Measurements from ENCODE around the gene VSTM2B.

DNA sequence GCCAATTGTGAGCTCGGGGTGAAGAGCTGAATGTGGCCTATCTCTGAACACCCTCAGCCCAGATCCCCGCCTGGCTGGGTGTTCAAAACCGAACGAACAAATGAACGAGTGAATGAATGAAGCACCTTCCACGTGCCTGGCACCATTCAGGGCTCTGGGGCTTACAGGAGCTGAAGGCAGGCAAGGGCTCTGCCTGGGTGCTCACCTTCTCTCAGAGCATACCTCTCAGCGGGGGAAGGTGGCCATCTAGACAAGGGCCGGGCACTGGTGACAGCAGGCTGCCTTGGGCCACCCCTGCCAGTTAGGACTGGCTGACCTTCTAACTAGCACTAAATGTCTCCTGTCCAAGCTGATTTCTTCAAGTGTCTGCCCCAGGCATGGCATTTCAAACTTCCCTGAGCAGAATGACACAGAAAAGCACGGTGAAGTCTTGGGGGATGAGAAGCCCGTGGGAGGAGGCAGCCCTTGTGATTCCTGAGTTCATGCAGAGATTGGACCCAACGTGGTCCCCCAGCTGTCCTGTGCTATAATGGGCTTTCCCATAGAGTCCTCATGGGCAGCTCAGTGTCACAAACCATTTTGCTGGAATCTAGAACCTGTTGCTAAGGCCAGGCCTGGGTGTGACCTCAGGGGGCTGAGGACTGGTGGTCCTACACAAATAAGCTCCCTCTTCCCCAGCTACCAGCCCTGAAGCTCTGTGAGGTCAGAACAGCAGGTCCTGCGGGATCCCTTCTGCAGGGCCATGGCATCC is 27.9 kb upstream of the VSTM2B start:
- TF ChIP-seq, protein P1, sequence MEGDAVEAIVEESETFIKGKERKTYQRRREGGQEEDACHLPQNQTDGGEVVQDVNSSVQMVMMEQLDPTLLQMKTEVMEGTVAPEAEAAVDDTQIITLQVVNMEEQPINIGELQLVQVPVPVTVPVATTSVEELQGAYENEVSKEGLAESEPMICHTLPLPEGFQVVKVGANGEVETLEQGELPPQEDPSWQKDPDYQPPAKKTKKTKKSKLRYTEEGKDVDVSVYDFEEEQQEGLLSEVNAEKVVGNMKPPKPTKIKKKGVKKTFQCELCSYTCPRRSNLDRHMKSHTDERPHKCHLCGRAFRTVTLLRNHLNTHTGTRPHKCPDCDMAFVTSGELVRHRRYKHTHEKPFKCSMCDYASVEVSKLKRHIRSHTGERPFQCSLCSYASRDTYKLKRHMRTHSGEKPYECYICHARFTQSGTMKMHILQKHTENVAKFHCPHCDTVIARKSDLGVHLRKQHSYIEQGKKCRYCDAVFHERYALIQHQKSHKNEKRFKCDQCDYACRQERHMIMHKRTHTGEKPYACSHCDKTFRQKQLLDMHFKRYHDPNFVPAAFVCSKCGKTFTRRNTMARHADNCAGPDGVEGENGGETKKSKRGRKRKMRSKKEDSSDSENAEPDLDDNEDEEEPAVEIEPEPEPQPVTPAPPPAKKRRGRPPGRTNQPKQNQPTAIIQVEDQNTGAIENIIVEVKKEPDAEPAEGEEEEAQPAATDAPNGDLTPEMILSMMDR (IDR thresholded peaks at IDR 0.05; ENCODE audit: low read length), result no peak
- no peak for TF ChIP-seq EZH2 (IDR thresholded peaks at IDR 0.05; ENCODE audit: borderline replicate concordance, low read length)

Data from OCI-LY1 (cell line).